NCI-H510A treated with DMSO at 0.1 percent for 48 hours (cell line): Measurements from ENCODE around the gene CYP27A1.

ENCODE experiments used
- DNase-seq: peaks from one replicate; lab custom pipeline; 2025; lab: John Stamatoyannopoulos, UW

The CYP27A1 gene

GRCh38 chr2:218773881-218774280 lies 8.1 kb upstream of the CYP27A1 start:
- no peak for DNase-seq

- no peak for DNase-seq
These were observed 5.5 kb upstream of the CYP27A1 start for GRCh38 chr2:218776488-218776887.

GRCh38 chr2:218777276-218777990 lies 4.5 kb upstream of the CYP27A1 start:
- no peak for DNase-seq

GRCh38 chr2:218780046-218780445 lies 1.9 kb upstream of the CYP27A1 start:
- no peak for DNase-seq

- DNase-seq = no peak
These were observed 876 bp upstream of the CYP27A1 start for GRCh38 chr2:218780851-218781690.

- no peak for DNase-seq
These were observed 539 bp downstream of the CYP27A1 start for GRCh38 chr2:218782528-218782844.

GRCh38 chr2:218783688-218784087 lies 1.7 kb downstream of the CYP27A1 start:
- DNase-seq = no peak

- DNase-seq = peak; percentile 21
These were observed 3.2 kb downstream of the CYP27A1 start for GRCh38 chr2:218785103-218785502.

- DNase-seq = no peak
These were observed 4.2 kb downstream of the CYP27A1 start for GRCh38 chr2:218786133-218786532.

- DNase-seq = no peak
These were observed 6.7 kb downstream of the CYP27A1 start for GRCh38 chr2:218788529-218789255.

GRCh38 chr2:218792433-218792832 lies 10.5 kb downstream of the CYP27A1 start:
- no peak for DNase-seq

- DNase-seq = no peak
These were observed 14.7 kb downstream of the CYP27A1 start for GRCh38 chr2:218796691-218797090.

- DNase-seq = no peak
These were observed 17.0 kb downstream of the CYP27A1 start for GRCh38 chr2:218798767-218799504.

GRCh38 chr2:218799990-218800389 lies 18.0 kb downstream of the CYP27A1 start:
- no peak for DNase-seq

GRCh38 chr2:218802386-218802994 lies 20.5 kb downstream of the CYP27A1 start:
- DNase-seq = peak; percentile 7

GRCh38 chr2:218804817-218805216 lies 22.9 kb downstream of the CYP27A1 start:
- no peak for DNase-seq

GRCh38 chr2:218805627-218806026 lies 23.7 kb downstream of the CYP27A1 start:
- DNase-seq = peak; percentile 63

- peak; percentile 83 for DNase-seq
These were observed 24.5 kb downstream of the CYP27A1 start for GRCh38 chr2:218806346-218806978.

- DNase-seq = no peak
These were observed 25.7 kb downstream of the CYP27A1 start for GRCh38 chr2:218807626-218808025.

GRCh38 chr2:218809515-218809914 lies 27.6 kb downstream of the CYP27A1 start:
- no peak for DNase-seq

- DNase-seq = no peak
These were observed 28.3 kb downstream of the CYP27A1 start for GRCh38 chr2:218810256-218810655.
